Liver (tissue), 9 donors: Measurements from ENCODE around the gene ATXN10. TPM values are rescaled to one million over a fixed set of nuclear protein-coding genes. Genes with fewer than 3 reads are reported as not detected.

Experiments
- DNase-seq: peaks from one replicate; pipeline ENCODE4 v3.0.0-alpha.2; 2017; ENCODE audit warnings: low spot score
- H3K27ac ChIP-seq, 2 donors: one replicate each; pipeline ENCODE4 v1.7.0; 2013; ENCODE audit warnings: inconsistent platforms in 2 of 2, low read length in 2 of 2, control low read depth in 1 of 2, low read depth in 1 of 2, mild to moderate bottlenecking in 1 of 2
- H3K27me3 ChIP-seq, 4 donors: one replicate each; pipeline versions ENCODE4 v1.6.1 to v1.7.0; 2013; ENCODE audit warnings: low read length in 3 of 4, inconsistent platforms in 1 of 4, mild to moderate bottlenecking in 1 of 4, moderate library complexity in 1 of 4; ENCODE audit not compliant: control insufficient read depth in 4 of 4, insufficient read depth in 4 of 4
- H3K36me3 ChIP-seq, 4 donors: one replicate each; pipeline versions ENCODE4 v1.6.1 to v1.7.0; 2013; ENCODE audit warnings: low read length in 3 of 4, mild to moderate bottlenecking in 3 of 4, low read depth in 1 of 4, moderate library complexity in 1 of 4; ENCODE audit not compliant: control insufficient read depth in 4 of 4, insufficient read depth in 3 of 4
- H3K4me1 ChIP-seq, 4 donors: one replicate each; pipeline versions ENCODE4 v1.6.1 to v1.7.0; 2013; ENCODE audit warnings: low read length in 3 of 4, mild to moderate bottlenecking in 3 of 4, moderate library complexity in 1 of 4; ENCODE audit not compliant: control insufficient read depth in 4 of 4, insufficient read depth in 4 of 4
- H3K4me3 ChIP-seq, 3 donors: one replicate each; pipeline versions ENCODE4 v1.6.1 to v1.7.0; 2013; ENCODE audit warnings: low read length in 3 of 3, control low read depth in 1 of 3, low read depth in 1 of 3, mild to moderate bottlenecking in 1 of 3
- H3K9ac ChIP-seq, 2 donors: one replicate each; pipeline ENCODE4 v1.7.0; 2013; ENCODE audit warnings: low read length in 2 of 2, mild to moderate bottlenecking in 2 of 2, moderate library complexity in 2 of 2, control low read depth in 1 of 2, low read depth in 1 of 2
- H3K9me3 ChIP-seq, 4 donors: one replicate each; pipeline versions ENCODE4 v1.6.1 to v1.7.0; 2013; ENCODE audit warnings: low read length in 3 of 4; ENCODE audit not compliant: control insufficient read depth in 4 of 4
- ATF3 ChIP-seq: IDR thresholded peaks from 2 replicates; pipeline ENCODE4 v1.6.1; 2016; ENCODE audit warnings: antibody characterized with exemption
- CTCF ChIP-seq: fragments of 150-350 bp; IDR thresholded peaks from 2 replicates; pipeline ENCODE4 v1.5.1; 2017; ENCODE audit warnings: improper control_type of control experiment, low read depth, low read length; ENCODE audit not compliant: missing input control
- EGR1 ChIP-seq, 2 donors: IDR thresholded peaks; 2 replicates each; pipeline ENCODE4 v1.6.1; 2016 to 2018; ENCODE audit warnings: antibody characterized with exemption in 2 of 2, low read depth in 2 of 2
- FOXA1 ChIP-seq: IDR thresholded peaks from 2 replicates; pipeline ENCODE4 v1.6.1; 2016; ENCODE audit warnings: antibody characterized with exemption
- FOXA2 ChIP-seq: IDR thresholded peaks from 2 replicates; pipeline ENCODE4 v1.6.1; 2016; ENCODE audit warnings: antibody characterized with exemption
- GABPA ChIP-seq, 2 donors: IDR thresholded peaks in 1 of 2; conservative IDR thresholded peaks in 1 of 2; 2 replicates each; pipeline ENCODE4 v1.6.1; 2016; ENCODE audit warnings: antibody characterized with exemption in 2 of 2, mild to moderate bottlenecking in 1 of 2, moderate library complexity in 1 of 2
- HNF4G ChIP-seq: IDR thresholded peaks from 2 replicates; pipeline ENCODE4 v1.6.1; 2016; ENCODE audit warnings: antibody characterized with exemption
- JUND ChIP-seq, 2 donors: IDR thresholded peaks; 2 replicates each; pipeline ENCODE4 v1.6.1; 2016; ENCODE audit warnings: antibody characterized with exemption in 2 of 2
- NR2F2 ChIP-seq: IDR thresholded peaks from 2 replicates; pipeline ENCODE4 v1.6.1; 2016; ENCODE audit warnings: antibody characterized with exemption
- RAD21 ChIP-seq, 2 donors: IDR thresholded peaks; 2 replicates each; pipeline ENCODE4 v1.6.1; 2016; ENCODE audit warnings: antibody characterized with exemption in 2 of 2, mild to moderate bottlenecking in 2 of 2
- REST ChIP-seq: IDR thresholded peaks from 2 replicates; pipeline ENCODE4 v1.6.1; 2016; ENCODE audit warnings: antibody characterized with exemption, mild to moderate bottlenecking
- SP1 ChIP-seq: IDR thresholded peaks from 2 replicates; pipeline ENCODE4 v1.6.1; 2018; ENCODE audit warnings: antibody characterized with exemption, mild to moderate bottlenecking
- YY1 ChIP-seq: IDR thresholded peaks from 2 replicates; pipeline ENCODE4 v1.6.1; 2016; ENCODE audit warnings: antibody characterized with exemption, mild to moderate bottlenecking
- ZBTB33 ChIP-seq: IDR thresholded peaks from 2 replicates; pipeline ENCODE4 v1.6.1; 2016; ENCODE audit warnings: antibody characterized with exemption
- WGBS: extraction: QIAGEN DNeasy Blood & Tissue Kit; methylation state at CpG from one replicate; pipeline ENCODE4 v1.1.7; 2013; 5-methylcytosine and 5-hydroxymethylcytosine counted together
- polyA plus RNA-seq, 2 donors: library from polyadenylated mRNA; stranded (reverse) in 1 of 2; unstranded in 1 of 2; fragments of 200-250 nt in 1 of 2; fragments of >200 nt in 1 of 2; fragmentation: Nextera tagmentation in 1 of 2; extraction: Ambion mirVana in 1 of 2; gene quantifications; one replicate each; pipeline versions ENCODE4 v1.2.1 to v1.2.3, GENCODE V29; 2013 to 2015
- total RNA-seq, 2 donors: library from RNA; depleted of rRNA; stranded (reverse); fragments of >200 nt; gene quantifications; one replicate each; pipeline ENCODE4 v1.2.3, GENCODE V29; 2014
- donor health status: healthy.
- donor health status: healthy.
- donor health status: healthy.
- donor health status: healthy.
- donor health status: healthy.

Gene ATXN10
- total and polyA plus RNA-seq, 4 donors: 34.9 to 100 (median 69.7) TPM

GRCh38 chr22:45651931-45652528 lies 19.6 kb upstream of the ATXN10 start:
- no peak for DNase-seq
- Histone ChIP-seq H3K4me3 (no peak overlapping the region), H3K27me3 (no peaks in the 10 kb centered on the region), H3K27ac (no peak overlapping the region), H3K36me3 (no peaks in the 10 kb centered on the region), H3K4me1 (peaks cover 0 to 2% (median 0%) of the 10 kb centered on the region in 4 donors), H3K9me3 (no peaks in the 10 kb centered on the region), H3K9ac (no peak overlapping the region)
- TF ChIP-seq ZBTB33 (no peak), ATF3 (no peak), RAD21 (IDR thresholded peaks at IDR 0.05) (no peak), GABPA (IDR thresholded peaks at IDR 0.05 in 1 of 2, conservative IDR thresholded peaks at IDR 0.05 in 1 of 2) (no peak), HNF4G (no peak), SP1 (no peak), JUND (IDR thresholded peaks at IDR 0.05) (no peak), CTCF (no peak), FOXA2 (no peak), EGR1 (IDR thresholded peaks at IDR 0.05; ENCODE audit: low read depth in 2 of 2) (no peak), REST (no peak), NR2F2 (no peak), YY1 (no peak), FOXA1 (no peak)
- WGBS: 93% methylated on average over 11 of the region's 11 CpGs

- TF ChIP-seq REST (no peak), ATF3 (no peak), HNF4G (no peak), NR2F2 (no peak), GABPA (IDR thresholded peaks at IDR 0.05 in 1 of 2, conservative IDR thresholded peaks at IDR 0.05 in 1 of 2) (no peak), EGR1 (IDR thresholded peaks at IDR 0.05; ENCODE audit: low read depth in 2 of 2) (no peak)
- H3K4me1 ChIP-seq: peaks cover 0 to 2% (median 0%) of the 10 kb centered on the region in 4 donors
- WGBS: 98% methylated on average over 2 of the region's 2 CpGs
- no peaks in the 10 kb centered on the region for H3K9me3 ChIP-seq
- H3K36me3 ChIP-seq: no peaks in the 10 kb centered on the region
- H3K9ac ChIP-seq: no peak overlapping the region
- DNase-seq: no peak
- no peaks in the 10 kb centered on the region for H3K27me3 ChIP-seq
- no peak overlapping the region for H3K27ac ChIP-seq
- no peak overlapping the region for H3K4me3 ChIP-seq
Observed at GRCh38 chr22:45656577-45656976, 15.1 kb upstream of the ATXN10 start.
